Stimulated activated CD4-positive, alpha-beta T cell treated with anti-CD3 and anti-CD28 coated beads, TNF-alpha, amount 100 ng/mL, for 4 hours (primary cell): ENCODE measurements around the gene MIER2.
"Not testable (repeated sequence)": the region's sequence is repeated elsewhere in the genome, so short reads cannot be mapped to it uniquely, and the experiment has no call there.

ENCODE experiments used
- DNase-seq, 3 experiments: peaks; one replicate each; pipeline ENCODE4 v3.0.0-alpha.2; 2020; ENCODE audit warnings: low read depth in 3 of 3

MIER2 gene

DNA sequence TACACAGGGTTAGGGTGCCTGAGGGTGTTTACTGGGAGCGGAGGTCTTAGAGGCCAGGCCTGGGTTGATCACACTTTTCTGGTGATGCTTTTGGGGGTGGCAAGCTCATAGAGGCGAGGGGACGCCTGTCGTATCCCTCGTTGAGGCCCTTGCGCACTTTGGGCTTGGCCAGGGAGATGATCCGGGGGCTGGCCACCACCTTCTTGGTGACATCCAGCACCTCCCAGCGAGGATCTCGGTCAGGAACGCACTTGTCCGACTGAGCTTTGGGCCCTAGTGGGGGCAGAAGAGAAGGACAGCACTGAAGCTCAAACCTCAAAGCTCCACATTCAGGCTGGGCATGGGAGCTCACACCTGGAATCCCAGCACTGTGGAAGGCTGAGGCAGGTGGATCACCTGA, 17.6 kb upstream of the MIER2 start:
- no peak for DNase-seq

DNA sequence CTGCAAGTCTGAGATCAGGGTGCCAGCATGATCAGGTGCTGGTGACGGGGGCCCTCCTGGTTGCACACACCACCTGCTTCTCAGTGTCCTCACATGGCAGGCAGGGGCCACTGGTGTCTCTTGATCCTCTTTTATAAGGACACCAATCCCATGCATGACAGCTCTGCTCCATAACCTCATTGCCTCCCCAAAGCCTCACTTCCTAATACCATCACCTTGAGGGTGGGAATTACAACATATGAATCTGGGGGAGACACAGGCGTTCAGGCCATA, 15.0 kb upstream of the MIER2 start:
- DNase-seq, result no peak

DNA sequence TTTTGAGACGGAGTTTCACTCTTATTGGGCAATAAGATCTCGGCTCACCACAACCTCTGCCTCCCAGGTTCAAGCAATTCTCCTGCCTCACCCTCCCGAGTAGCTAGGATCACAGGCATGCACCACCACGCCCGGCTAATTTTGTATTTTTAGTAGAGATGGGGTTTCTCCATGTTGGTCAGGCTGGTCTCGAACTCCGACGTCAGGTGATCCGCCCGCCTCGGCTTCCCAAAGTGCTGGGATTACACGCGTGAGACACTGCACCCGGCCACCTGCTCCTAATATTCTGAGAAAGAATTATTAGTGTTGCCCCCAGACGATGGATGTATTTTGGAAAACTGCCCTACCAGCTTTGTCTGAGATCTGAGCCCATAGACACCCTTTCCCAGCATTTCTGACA, 10.9 kb upstream of the MIER2 start:
- not testable (repeated sequence) for DNase-seq

DNA sequence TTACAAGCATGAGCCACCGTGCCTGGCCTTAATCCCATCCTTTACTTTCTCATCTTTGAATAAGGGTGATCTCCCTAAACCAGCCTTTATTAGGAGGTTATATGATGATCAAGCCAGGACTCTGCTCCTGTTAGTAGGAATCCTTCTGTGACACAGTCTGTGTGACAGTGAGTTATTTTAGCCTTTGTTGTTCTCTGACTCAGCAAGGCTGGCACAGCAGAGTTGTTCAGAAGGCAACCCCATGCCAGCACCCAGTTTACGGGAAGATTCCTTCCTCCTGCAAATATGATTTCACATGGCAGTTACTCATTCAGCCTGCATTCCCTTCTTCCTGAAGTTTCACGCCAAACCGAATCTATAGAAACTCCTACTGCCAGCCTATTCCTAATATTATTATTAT, 10.5 kb upstream of the MIER2 start:
- no peak for DNase-seq

DNA sequence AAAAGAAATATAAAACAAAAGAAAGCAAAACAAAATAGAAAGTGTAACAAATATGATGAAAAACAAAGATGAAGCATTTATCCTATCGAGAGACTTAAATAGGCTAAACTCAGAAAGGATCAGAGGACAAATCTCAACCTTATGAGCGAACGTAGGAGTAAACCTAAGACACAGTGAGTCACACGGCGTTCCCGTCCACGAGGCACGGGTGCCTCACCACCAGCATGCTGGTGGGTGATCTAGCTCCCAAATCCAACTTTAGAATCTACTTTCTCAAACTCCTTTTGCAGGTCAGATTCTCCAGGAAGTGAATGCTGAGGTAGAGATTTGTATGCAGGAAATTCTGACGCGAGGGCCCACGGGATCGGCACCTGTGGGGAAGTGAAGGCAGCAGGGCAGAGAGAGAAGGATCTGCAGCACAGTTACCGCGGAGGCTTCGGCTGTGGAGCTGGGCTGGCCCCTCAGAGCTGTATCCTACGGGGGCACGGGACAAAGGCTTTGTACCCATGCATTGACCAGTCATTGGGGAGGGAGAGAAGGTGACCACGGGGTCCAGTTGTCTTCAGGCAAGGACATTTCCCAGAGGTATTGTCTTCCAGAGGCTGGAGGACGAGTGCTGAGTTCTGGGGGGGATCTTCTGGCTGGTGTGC, 7.5 kb upstream of the MIER2 start:
- DNase-seq, result no peak

DNA sequence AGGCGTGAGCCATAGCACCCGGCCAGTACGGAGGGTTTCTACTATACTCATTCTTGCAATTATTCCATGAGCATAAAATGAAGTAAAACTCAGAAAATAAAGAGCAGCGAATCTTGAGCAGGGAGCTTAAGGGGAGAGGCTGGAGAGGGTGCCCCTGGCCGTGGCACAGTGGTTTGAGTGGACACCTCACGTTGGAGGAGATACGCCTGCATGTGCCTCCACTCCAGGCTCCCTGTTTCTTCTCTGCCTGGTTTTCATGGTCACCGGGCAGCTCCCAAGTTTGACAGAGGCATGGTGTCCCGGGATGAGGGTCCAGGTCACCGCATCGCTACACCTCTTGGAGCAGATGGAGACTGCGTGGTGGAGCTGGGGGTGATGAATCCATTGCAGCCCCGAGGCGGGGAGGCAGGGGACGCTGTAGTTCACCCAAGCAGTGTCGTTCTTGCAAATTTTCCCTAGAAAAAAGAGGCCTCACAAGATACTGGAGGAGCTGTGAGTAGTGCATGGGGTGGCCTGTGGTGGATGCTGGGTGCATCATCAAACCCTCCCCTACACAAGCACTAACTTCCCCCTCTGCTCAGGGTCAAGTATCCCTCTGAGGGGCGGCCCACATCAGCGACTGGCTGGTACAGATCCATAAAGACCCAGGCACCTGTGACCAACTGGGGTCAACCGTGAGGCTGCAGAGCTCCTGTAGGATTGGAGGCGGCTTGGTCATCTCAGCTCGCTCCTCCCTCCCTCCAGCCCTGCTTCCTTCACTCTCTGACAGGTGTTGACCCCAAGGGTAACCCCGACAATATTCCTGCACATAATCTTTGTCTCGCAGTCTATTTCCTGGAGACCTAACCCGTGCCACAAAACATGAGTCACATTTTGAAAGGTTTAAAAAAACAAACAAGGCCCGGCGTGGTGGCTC, 3.6 kb upstream of the MIER2 start:
- no peak for DNase-seq

DNA sequence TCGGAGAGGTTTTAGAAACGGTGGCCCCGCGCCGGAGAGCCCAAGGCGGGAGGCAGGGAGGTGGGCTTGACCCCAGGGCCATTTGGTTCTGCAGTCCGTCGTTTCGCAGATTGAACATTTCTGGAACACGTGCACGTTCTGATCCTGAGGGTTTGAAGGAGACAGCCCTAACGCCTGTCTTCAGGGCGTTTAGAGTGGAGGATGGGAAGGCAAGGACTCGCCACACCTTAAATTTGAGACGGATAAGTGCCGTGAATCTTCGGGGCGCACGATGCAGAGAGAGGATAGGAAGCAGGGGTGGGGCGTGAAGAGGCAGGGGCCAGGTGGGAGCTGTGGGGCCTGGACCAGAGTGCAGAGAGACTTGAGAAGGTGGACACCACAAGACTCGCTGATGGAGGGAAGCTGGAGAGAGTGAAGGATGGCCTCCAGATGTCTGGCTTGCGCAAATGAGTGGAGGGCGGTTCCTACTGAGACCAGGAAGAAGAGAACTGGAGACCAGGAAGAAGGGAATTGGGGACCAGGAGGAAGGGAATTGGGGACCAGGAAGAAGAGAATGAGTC, 804 bp upstream of the MIER2 start:
- no peak for DNase-seq

DNA sequence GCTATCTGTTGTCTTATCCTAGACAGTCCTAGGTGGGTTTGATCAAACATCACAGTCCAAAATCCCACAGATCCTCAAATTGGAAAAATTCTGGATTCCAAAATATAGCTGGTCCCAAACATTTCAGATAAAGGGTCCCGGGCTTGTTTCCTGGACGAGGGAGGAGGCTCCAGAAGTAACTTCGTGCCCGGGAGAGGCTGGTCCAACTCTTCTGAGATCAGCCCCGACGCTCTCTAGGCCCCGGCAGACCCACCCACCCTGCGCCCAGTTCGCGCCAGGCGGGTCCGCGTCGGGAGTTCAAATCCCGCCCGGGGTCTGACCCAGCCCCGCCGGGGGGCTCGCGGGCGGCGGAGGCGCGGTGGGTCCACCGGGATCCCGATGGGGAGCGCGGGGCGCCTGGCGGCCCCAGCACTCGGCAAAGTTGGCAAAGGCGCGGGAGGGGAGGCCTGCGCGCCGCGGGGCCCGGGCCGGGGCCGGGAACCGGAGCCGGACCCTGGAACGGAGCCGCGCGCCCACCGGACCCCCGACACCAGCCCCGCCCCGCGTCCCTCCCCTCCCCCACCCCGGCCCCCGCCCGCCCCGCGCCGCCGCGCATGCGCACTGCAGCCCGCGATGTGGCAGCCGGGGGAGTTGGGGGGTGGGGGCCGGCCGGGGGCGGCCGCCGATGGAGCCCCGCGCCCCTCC, 513 bp downstream of the MIER2 start:
- DNase-seq, result peak in 2 of 3 experiments; percentile 12 to 15

DNA sequence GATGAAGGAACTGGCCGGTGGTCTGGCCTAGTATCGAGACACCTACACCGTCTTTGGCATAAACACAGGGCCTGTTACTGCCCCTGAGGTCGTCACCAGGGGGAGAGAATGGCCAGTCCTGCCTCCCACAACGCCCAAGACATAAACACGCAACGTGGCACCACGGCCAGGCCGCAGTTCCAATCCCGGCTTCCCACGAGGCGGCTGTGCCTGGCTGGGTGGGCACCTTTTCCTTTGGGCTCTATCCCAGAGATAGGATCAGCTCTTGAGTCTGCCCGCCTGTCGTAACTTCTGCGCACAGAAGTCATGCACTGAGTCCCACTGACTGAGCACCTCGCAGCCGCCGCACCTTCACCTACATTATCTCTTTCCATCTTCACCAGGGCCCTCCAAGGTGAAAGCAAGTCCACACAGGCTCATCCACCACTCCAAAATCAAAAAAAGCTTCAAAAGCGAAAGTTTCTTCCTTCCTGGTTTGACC, 1.1 kb downstream of the MIER2 start:
- DNase-seq, result no peak

DNA sequence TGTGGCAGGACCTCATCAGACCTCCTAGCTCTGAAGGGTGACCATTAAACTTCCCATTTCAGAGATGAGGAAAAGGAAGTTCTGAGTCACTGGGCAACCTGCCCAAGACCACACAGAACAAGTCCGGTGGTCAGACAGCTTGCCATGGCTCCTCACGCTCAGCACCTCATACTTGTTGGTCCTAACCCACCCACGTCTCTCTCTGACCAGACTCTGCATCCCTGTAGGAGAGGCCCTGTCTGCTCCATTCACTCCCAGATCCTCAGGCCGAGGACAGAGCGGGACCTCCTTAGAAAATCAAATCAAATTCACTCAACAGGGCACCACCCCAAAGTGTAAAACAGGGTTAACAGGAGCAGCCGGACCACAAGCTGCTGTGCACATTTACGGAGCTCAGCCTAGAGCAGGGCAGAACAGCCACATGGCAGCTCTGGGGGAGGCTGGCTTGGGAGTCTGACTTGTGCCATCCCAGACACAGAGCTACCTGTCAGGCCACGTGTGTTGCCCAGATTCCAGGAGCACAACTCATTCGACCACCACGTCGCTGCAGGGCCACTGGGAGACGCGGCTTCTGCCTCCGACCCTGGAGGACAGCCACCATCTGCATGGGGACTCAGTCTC, 1.7 kb downstream of the MIER2 start:
- no peak for DNase-seq

DNA sequence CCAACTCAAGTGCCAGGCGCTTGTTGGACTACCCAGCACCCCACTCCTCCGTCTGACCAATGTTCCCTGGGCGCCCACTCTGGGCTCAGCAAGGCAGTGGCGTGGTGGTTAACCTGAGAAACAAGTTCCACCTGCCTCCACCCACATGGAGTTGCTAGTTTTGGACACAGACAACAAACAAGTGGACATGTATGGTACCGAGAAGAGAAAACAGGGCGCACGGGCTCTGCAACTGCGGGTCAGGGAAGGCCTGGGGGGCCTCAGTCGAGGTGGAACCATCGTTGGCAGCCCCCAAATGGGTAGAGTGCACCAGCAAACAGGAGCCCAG, 2.5 kb downstream of the MIER2 start:
- DNase-seq, result no peak

DNA sequence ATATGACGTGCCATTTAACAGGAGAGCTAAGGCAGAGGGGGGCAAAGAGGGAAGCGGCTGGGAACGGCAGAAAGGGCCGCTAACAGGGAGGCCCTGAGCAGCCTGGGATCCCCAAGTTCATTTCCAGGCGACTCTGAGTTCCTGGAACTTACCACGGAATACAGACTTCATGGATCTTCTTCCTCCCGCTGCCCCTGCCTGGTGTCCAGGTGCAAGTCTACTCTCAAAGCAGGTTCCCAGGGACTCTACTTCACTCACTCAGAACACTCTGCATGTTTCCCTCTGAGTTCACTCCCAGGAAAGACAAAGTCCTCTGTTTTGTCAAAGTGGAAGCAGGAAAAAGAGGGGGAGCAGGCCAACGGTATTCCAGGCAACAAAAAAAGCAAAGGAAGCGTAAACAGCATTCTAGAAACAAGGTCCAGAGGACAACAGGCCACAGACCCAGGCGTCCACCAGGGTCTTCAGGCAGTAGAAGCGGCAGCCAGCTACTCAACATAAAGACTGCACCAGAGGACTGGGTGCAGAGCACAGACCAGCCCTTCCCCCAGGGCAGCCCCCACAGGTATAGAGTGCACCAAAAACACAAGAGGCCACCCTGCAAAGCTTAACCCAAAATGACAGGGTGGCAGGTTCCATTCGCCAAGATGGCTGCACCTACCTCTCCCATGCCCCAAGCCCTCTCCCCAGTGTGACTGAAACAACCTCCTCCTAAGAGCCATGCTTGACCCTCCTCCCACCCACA, 3.0 kb downstream of the MIER2 start:
- no peak for DNase-seq

DNA sequence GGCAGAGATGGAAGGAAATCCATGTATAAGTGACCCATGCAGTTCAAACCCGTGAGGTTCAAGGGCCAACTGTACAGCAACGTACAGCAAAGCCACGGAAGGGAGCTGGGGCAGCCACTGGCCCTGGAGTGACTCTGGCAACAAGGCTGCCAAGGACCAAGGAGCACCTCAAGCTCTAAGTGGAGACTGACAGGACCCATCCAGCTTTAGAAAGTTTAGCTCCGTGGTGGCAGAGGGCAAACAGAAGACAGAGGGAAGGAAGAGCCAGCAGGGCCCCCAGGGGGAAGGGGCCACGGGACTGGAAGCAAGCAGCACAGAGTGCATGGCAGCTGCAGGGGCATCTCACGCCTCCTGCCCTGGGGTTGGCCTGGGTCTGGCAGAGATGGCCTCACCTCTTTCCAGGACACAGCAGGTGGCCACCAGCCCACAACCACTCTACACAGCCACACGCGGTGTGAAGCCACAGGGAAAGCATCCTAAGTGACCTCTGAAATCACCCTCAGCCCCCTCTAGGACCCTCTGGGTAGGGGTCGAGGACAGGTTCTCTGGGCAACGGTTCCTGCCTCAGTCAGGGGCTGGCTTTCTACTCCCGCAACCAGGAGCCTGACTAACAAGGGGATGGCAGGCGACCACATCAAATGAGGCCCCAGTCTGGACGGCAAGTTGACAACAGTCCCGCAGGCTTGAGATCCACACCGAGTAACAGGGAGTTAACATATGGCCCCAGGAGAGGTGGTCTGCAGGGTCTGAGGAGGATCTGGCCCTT, 3.8 kb downstream of the MIER2 start:
- DNase-seq, result no peak

DNA sequence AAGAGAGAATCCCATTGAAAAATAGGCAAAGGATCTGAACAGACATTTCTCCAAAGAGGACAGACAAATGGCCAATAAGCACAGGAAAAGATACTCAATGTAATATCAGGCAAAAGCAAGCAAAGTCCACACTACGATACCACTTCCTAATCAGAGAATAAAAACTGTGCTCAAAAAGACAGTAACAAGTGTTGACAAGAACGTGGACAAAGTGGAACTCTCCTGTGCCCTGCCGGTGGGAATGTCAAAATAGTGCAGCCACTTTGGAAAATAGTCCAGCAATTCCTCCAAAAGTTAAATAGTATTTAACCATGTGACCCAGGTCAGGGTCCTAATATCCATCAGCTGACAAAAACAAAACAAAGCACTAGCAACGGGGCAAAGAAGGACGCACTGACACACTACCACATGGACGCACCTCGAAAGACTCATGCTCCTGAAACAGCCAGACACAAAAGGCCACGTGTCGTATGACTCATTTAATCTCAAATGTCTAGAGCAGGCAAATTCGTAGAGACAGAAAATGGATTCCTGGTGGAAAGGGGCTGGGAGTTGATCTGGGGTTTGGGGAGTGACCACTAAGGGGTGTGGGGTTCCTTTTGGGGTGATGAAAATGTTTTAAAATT, 5.2 kb downstream of the MIER2 start:
- no peak for DNase-seq

DNA sequence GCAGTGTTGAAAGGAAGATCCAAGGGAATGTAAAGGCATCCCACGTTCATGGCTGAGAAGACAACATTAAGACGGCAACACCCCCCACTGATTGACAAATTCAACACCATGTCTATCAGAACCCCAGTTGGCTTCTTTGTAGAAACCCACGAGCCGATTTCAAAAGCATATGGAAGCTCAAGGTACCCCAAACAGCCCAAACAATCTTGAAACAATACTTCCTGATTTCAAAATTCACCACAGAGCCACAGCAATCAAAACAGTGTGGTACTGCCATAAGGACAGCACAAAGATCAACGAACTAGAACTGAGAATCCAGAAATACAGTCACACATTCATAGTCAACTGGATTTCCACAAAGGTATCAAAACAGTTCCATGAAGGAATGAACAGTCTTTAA, 6.2 kb downstream of the MIER2 start:
- DNase-seq, result no peak

DNA sequence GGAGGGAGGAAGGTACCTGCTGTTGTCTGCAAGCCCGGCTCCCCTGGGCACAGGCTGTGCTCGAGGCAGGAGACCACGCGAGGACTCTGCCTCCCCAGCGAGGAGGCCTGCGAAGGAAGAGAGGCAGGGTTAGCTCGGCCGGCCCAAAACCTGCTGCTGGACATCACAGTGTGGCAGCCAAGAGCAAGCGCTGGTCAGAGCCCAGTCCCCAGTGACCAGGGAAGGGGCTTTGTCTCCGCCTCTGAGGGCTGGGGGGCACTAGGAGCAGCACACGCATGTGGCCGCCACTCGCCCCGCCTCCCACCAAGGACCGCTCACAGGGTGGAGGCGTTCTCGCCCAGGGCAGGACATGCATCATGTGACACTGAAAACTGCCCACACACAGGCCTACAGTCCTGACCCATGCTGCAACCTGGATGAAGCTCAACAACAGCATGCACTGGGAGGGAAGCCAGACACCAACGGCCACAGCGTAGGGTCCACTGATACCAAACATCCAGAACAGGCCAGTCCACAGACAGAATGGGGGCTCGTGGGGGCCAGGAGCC, 8.5 kb downstream of the MIER2 start:
- no peak for DNase-seq

DNA sequence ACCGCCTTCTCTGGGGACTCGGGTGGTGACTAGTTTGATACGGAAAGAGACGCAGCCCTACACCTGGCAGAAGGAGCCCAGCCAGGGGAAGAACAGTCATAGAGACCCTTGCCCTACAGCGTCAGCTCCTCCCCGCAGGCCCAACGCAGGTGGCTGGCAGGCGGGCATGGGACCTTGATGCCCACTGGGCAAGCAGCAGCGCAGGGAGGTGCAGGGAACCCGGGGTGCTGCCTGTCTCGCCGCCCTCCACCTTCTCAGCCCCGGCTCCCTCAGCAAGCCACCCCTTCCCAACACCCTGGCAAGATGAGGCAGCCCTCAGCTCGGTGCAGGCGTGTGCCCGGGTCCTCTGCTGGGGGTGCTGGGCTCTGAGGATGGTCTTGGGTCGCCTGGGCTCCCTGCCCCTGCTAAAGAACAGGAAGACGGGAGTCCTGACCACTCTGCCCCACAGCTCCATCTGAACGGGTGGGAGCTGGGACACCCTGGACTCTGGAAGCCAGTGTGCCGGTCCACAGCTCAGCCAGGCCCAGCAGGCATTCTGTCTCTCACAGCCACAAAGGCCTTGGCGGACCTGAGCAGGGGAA, 9.0 kb downstream of the MIER2 start:
- DNase-seq, result no peak

DNA sequence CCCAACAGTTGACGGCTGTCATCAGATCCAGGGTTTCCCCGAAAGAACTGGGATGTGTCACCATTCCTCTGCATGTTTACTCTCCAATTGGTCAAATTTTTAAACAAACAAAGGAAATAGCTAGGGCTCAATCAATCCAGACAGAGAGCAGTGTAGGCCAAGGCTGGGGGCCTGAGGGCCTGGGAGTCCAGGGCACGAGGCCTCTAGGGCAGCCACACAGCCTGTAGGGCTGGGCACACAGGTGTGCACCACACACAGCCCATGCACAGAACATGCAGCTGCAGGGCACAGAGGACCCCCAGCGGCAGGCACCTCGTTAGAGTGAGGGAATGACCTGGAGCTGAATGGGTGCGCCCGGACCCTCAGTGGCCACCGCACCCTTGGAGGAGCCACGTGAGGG, 9.5 kb downstream of the MIER2 start:
- no peak for DNase-seq

DNA sequence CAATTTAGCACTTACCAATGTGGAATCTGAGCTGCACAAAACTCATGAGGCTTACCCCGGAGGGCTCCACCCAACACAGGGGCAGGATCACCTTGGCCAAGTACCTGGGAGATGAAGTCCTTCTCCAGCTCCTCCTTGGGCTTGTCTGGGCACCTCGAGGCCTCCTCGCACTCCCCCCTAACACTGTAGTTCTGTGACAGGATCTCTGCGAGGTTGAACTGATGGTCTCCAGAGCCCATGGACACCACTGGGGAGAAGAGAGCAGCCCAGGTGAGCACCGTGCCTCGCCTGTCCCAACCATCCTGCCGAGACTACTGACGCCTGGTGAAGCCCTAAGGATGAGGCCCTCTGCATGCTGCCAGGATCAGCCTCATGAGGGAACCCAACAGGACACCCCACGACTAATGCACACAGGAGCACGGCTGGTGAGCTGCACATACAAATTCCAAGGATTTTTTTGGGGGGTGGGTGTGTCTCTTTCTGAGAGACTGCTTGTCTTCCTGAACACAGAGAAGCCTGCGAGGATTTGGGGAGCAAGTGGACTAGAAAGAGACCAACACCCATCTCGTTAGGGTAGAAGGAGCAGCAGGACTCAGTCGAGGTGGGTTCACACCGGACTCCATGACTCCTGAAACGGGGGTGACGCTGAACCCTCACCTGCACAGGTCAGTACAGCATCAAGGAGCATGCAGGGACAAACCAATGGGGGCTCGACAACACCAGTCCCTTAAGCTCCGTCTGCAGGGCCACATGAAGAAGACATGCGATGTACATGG, 10.1 kb downstream of the MIER2 start:
- DNase-seq, result no peak
